ENCODE data around the gene EIF4ENIF1. TPM values are rescaled to one million over a fixed set of nuclear protein-coding genes. Genes with fewer than 3 reads are reported as not detected.

EIF4ENIF1 gene
- total RNA-seq, 1 donor from 2014 or later = 31.5 TPM

GRCh38 chr22:31481129-31481528 is 8.5 kb downstream of the EIF4ENIF1 start:
- intact Hi-C loops (cut with DNase I) = no loop called here
- Histone ChIP-seq H3K9me3 (no peaks in the 10 kb centered on the region), H3K27me3 (ENCODE audit: low read depth) (no peaks in the 10 kb centered on the region), H3K36me3 (peaks cover 64% of the 10 kb centered on the region), H3K4me3 (no peak overlapping the region), H3K4me1 (peaks cover 6% of the 10 kb centered on the region), H3K27ac (no peak overlapping the region)
- TF ChIP-seq CTCF (IDR thresholded peaks at IDR 0.05) = no peak
- ATAC-seq = no peak
- no peak for DNase-seq

- H3K9me3 ChIP-seq = no peaks in the 10 kb centered on the region
- no peak overlapping the region for H3K27ac ChIP-seq
- no peak for DNase-seq
- intact Hi-C loops (cut with DNase I) = no loop called here
- H3K4me1 ChIP-seq = peaks cover 6% of the 10 kb centered on the region
- H3K4me3 ChIP-seq = no peak overlapping the region
- ATAC-seq = no peak
- H3K36me3 ChIP-seq = peaks cover 40% of the 10 kb centered on the region
- no peak for TF ChIP-seq CTCF (IDR thresholded peaks at IDR 0.05)
- H3K27me3 ChIP-seq (ENCODE audit: low read depth) = no peaks in the 10 kb centered on the region
Observed at GRCh38 chr22:31477329-31477728, 12.3 kb downstream of the EIF4ENIF1 start.

- Histone ChIP-seq H3K4me1 (peaks cover 6% of the 10 kb centered on the region), H3K36me3 (peaks cover 31% of the 10 kb centered on the region), H3K27me3 (ENCODE audit: low read depth) (no peaks in the 10 kb centered on the region), H3K9me3 (no peaks in the 10 kb centered on the region), H3K4me3 (no peak overlapping the region), H3K27ac (no peak overlapping the region)
- intact Hi-C loops (cut with DNase I) = no loop called here
- ATAC-seq (no peak), DNase-seq (no peak)
- no peak for TF ChIP-seq CTCF (IDR thresholded peaks at IDR 0.05)
Observed at GRCh38 chr22:31475800-31476199, 13.8 kb downstream of the EIF4ENIF1 start.

GRCh38 chr22:31474743-31475142 is 14.9 kb downstream of the EIF4ENIF1 start:
- intact Hi-C loops (cut with DNase I) = no loop called here
- DNase-seq (no peak), ATAC-seq (no peak)
- H3K27ac ChIP-seq = no peak overlapping the region
- H3K9me3 ChIP-seq = no peaks in the 10 kb centered on the region
- H3K4me3 ChIP-seq = no peak overlapping the region
- H3K4me1 ChIP-seq = peaks cover 6% of the 10 kb centered on the region
- no peak for TF ChIP-seq CTCF (IDR thresholded peaks at IDR 0.05)
- no peaks in the 10 kb centered on the region for H3K27me3 ChIP-seq (ENCODE audit: low read depth)
- H3K36me3 ChIP-seq = peaks cover 31% of the 10 kb centered on the region

GRCh38 chr22:31465307-31465706 is 24.3 kb downstream of the EIF4ENIF1 start:
- H3K27me3 ChIP-seq (ENCODE audit: low read depth) = no peaks in the 10 kb centered on the region
- TF ChIP-seq CTCF (IDR thresholded peaks at IDR 0.05) = no peak
- intact Hi-C loops (cut with DNase I) = no loop called here
- H3K4me3 ChIP-seq = no peak overlapping the region
- no peak overlapping the region for H3K27ac ChIP-seq
- peaks cover 82% of the 10 kb centered on the region for H3K36me3 ChIP-seq
- no peaks in the 10 kb centered on the region for H3K4me1 ChIP-seq
- H3K9me3 ChIP-seq = no peaks in the 10 kb centered on the region
- ATAC-seq (no peak), DNase-seq (no peak)

GRCh38 chr22:31461699-31462098 is 27.9 kb downstream of the EIF4ENIF1 start:
- no peaks in the 10 kb centered on the region for H3K9me3 ChIP-seq
- no peak for TF ChIP-seq CTCF (IDR thresholded peaks at IDR 0.05)
- intact Hi-C loops (cut with DNase I) = no loop called here

More at GRCh38 chr22:31461699-31462098, 27.9 kb downstream of the EIF4ENIF1 start:
- H3K4me1 ChIP-seq = no peaks in the 10 kb centered on the region
- no peak for DNase-seq
- H3K27me3 ChIP-seq (ENCODE audit: low read depth) = no peaks in the 10 kb centered on the region
- H3K36me3 ChIP-seq = peaks cover 84% of the 10 kb centered on the region
- ATAC-seq = no peak
- no peak overlapping the region for H3K27ac ChIP-seq
- H3K4me3 ChIP-seq = no peak overlapping the region

Measured in lower lobe of right lung (tissue), 2 donors.